Glomerular visceral epithelial cell (primary cell): ENCODE data around the gene DRGX.

ENCODE experiments used
- DNase-seq: peaks from one replicate; pipeline ENCODE4 v3.0.0-alpha.2; 2016; ENCODE audit errors: extremely low spot score

Gene DRGX

GRCh38 chr10:49395741-49396665 lies at the start of gene DRGX:
DRGX (minus strand) TSS chr10:49396089; CDS start chr10:49395440, 649 bp downstream.
- no peak for DNase-seq

DNA sequence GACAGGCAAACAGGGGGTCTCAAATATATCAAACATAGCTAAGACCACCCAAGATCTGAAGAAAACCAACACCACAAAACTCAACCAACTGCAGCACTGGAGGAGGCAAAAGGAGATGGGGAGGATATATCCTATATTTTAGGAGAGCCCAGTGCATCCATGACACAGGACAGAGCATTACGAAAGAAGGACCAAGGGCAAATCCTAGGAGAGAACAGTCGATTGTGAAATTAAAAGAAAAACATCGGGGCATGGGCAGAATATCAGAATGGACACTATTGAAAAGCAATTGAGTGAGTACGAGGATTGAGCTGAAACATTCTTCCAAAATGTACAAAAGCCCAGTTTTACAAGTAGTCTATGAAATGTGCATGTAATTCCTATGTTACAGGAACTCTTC lies 48.5 kb upstream of the DRGX start:
- no peak for DNase-seq

DNA sequence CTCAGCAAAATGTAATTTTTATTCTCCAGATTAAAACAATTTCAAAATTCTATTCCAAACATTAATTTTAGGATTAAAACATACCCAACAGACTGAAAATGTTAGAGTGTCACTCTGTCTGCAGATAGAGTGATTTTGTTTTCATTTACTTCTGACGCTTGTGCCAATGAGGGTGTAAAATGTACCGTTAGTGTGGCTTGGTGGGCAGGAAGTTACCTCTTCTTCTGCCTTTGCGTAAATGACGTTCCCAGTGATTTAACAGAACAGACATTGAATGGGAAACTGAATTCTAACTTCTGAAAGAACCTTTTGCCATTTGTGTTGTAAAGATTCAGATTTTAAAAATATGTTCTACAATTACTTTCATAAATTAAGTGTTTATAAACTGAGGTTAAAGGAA lies 47.0 kb upstream of the DRGX start:
- no peak for DNase-seq

DNA sequence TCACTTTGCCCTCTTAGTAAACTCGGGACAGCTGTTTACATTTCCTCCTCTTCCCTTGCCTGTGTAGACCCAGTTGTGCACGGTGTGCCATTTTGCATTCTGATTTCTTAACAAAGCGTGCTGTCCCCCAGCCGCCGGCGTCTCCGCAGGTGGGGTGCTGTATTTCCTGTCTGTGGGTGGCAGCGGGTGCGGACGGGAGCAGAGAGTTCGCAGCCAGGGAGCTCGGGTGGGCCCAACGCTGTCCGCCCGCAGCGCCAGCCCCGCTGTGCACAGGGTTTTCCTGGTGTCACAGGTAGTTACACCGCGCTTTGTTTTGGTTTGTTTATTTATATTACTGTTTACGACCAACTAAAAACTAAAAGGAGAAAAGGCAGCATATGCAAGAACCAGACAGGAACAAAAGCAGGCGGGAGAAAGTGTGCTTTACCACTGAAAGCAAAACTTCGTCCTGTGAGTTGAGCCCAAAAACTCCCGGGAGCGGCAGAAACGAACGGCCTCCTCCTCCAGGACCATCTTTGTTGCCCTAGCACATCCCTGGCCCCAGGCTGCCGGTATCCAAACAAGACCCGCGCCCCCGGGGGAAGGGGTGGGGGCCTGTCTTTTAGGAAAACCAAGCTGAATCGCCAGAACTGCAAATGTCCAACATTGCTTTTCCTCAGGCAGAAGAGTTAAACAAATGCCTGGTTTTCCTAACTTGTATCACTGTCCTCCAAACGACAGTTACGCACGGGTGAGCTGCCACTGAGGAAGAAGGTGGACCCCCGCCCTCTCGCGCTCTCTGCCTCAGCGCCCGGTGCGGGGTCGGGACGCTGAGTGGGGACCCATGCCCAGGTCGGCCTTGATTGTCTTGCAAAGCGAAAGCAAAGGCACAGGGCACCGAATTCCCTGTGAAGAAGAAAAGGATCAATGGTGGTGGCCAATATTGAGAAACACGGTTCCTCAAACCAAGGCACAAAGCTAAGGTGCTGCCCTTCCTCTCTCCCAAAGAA lies 45.9 kb upstream of the DRGX start:
- DNase-seq, result no peak

- DNase-seq, result no peak
Observed at GRCh38 chr10:49435225-49435624, 39.3 kb upstream of the DRGX start.

DNA sequence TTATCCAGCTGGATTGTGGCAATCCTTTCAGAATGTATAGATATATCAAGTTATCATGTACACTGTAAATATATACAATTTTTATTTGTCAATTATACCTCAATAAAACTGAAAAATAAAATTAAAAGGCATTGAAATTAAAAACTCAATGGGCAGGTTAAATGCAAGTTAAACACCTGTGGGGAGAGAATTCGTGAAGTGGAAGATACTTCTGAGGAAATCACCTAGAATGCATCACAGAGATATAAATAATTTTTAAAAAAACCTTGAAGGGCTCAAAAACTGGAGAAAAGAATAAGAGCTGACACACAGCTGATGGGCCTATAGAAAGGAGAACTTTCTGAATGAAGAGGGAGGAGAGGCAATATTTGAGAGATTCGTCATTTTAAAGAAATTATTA lies 37.2 kb upstream of the DRGX start:
- no peak for DNase-seq

- DNase-seq, result no peak
Observed at GRCh38 chr10:49431426-49431825, 35.5 kb upstream of the DRGX start.

- DNase-seq, result no peak
Observed at GRCh38 chr10:49429458-49429857, 33.6 kb upstream of the DRGX start.

GRCh38 chr10:49426490-49427360 lies 30.8 kb upstream of the DRGX start:
- no peak for DNase-seq

- DNase-seq, result no peak
Observed at GRCh38 chr10:49419005-49419404, 23.1 kb upstream of the DRGX start.

GRCh38 chr10:49418328-49418727 lies 22.4 kb upstream of the DRGX start:
- no peak for DNase-seq

DNA sequence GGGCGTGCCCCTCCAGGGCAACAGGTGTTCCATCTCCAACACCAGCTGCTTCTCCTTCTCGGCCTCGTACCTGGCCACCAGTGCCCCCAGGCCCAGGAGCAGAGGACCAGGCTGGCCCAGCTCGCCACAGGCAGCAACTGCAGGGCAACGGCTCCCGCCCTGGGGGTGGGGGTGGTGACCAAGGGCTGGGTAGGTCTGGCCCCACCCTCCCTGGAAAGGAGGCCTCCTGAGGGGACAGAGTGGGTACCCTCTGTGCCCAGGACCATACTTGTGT lies 22.1 kb upstream of the DRGX start:
- DNase-seq, result no peak

GRCh38 chr10:49417311-49418052 lies 21.6 kb upstream of the DRGX start:
- no peak for DNase-seq

- no peak for DNase-seq
Observed at GRCh38 chr10:49415846-49416245, 20.0 kb upstream of the DRGX start.

DNA sequence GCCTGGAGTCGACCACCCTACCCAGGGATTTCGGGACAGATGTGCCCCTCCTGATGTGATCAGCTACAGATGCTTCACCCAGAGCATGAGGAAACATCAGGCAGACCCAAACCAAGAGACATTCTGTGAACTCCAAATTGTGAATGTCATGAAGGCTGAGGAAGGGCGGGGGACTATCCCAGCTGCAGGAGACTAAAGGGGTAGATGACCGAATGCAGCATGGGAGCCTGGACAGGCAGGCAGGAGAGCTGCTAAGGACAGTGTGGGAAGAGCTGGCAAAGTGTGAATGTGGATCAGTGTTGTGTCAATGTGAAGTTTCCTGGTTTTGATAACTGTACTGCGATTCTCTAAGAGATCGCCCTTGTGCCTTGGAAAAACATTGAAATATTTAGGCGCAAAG lies 19.2 kb upstream of the DRGX start:
- DNase-seq, result no peak

- no peak for DNase-seq
Observed at GRCh38 chr10:49414496-49414895, 18.6 kb upstream of the DRGX start.

GRCh38 chr10:49412571-49412970 lies 16.7 kb upstream of the DRGX start:
- DNase-seq, result no peak

GRCh38 chr10:49410365-49411074 lies 14.6 kb upstream of the DRGX start:
- DNase-seq, result no peak

DNA sequence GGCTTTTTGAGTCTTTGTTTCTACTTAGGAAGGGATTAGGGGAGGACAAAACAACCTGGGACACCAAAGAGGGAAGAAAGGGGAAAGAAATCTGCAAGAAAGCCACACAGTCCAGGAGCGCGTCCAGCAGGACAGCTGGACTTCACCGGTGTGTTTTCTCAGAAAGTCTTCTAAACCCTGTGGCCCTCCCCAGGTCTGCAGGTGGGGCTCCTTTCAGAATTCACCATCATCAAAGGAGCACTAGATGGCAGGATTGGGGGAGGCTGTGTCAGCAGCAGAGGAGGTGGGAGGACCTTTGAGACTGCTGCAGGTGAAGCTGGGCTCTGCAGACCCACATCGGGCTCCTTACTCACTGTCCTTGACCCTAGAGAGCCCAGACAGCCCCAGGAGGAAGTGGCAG lies 13.9 kb upstream of the DRGX start:
- DNase-seq, result no peak

DNA sequence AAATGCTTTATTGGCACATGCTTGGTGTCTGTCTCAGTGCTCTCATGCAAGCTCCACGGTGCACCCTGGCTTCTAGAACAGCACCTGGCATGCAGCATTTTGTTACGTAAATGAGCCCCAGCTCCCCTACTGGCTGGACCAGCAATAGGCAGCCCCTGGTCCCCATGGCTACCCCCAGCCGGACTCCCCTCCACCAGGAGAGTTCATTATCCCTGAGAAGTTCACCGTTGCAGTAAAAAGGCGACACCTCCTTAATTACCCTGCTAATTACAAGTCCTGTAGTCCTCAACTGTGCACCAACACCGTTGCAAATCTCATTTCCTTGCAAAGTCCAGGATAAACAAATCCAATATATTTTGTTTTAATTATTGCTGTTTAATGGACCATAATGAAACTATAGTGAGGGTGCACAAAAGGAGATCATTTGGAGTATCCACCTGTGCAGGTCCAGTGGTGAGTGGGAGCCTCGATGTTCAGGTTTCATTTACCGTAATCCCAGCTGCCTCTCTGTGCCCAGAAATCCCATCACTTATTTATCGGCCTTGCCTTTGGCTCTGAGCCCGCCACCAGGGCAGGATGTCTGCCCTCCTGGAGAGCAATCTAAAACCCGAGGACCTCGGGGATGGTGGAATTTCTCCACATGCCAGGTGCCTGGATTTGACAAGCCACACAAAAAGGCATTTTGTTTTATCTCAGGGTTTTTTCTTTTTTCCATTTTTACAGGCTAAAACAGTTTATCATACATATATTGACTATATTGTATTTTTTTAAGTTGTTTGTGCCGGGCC lies 12.8 kb upstream of the DRGX start:
- no peak for DNase-seq
